Mammary epithelial cell (primary cell): Measurements from ENCODE around the gene CCT8.

Source experiments
- EZH2 ChIP-seq: IDR thresholded peaks from 2 replicates; pipeline ENCODE4 v1.6.1; 2012; ENCODE audit warnings: low read length, inconsistent platforms, borderline replicate concordance
- TF ChIP-seq, protein P1 (sequence below), 2 donors: IDR thresholded peaks in 1 of 2; conservative IDR thresholded peaks in 1 of 2; 2 replicates each; pipeline ENCODE4 v1.5.1; 2011 to 2012; ENCODE audit warnings: inconsistent platforms in 2 of 2, low read length in 2 of 2, mild to moderate bottlenecking in 2 of 2, control low read depth in 1 of 2, low read depth in 1 of 2; ENCODE audit not compliant: insufficient read depth in 1 of 2; ENCODE audit errors: extremely low read depth in 1 of 2

DNA sequence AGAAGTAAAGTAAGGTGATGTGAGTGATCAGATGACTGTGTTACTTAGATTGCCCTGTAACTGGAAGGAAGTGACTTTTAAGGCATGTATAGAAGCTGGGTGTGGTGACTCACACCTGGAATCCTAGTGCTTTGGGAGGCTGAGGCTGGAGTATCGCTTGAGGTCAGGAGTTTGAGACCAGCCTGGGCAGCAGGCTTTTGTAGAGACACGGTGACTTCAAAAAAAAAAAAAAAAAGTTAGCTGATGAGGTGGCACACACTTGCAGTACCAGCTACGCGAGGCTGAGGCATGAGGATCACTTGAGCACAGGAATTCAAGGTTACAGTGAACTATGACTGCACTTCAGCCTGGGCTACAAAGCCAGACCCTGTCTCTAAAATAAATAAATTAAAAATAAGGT lies 51.3 kb downstream of the CCT8 start:
- TF ChIP-seq, protein P1, sequence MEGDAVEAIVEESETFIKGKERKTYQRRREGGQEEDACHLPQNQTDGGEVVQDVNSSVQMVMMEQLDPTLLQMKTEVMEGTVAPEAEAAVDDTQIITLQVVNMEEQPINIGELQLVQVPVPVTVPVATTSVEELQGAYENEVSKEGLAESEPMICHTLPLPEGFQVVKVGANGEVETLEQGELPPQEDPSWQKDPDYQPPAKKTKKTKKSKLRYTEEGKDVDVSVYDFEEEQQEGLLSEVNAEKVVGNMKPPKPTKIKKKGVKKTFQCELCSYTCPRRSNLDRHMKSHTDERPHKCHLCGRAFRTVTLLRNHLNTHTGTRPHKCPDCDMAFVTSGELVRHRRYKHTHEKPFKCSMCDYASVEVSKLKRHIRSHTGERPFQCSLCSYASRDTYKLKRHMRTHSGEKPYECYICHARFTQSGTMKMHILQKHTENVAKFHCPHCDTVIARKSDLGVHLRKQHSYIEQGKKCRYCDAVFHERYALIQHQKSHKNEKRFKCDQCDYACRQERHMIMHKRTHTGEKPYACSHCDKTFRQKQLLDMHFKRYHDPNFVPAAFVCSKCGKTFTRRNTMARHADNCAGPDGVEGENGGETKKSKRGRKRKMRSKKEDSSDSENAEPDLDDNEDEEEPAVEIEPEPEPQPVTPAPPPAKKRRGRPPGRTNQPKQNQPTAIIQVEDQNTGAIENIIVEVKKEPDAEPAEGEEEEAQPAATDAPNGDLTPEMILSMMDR (conservative IDR thresholded peaks at IDR 0.05 in 1 of 2, IDR thresholded peaks at IDR 0.05 in 1 of 2; ENCODE audit: extremely low read depth in 1 of 2, insufficient read depth in 1 of 2, low read depth in 1 of 2, low read length in 2 of 2) = no peak
- no peak for TF ChIP-seq EZH2
